ENCODE results near the gene DEGS2. TPM values are rescaled to one million over a fixed set of nuclear protein-coding genes. Genes with fewer than 3 reads are reported as not detected.

Gene DEGS2
- total and polyA plus RNA-seq, 2 experiments from 2014 or later = 1.4 TPM; not detected in 1

DNA sequence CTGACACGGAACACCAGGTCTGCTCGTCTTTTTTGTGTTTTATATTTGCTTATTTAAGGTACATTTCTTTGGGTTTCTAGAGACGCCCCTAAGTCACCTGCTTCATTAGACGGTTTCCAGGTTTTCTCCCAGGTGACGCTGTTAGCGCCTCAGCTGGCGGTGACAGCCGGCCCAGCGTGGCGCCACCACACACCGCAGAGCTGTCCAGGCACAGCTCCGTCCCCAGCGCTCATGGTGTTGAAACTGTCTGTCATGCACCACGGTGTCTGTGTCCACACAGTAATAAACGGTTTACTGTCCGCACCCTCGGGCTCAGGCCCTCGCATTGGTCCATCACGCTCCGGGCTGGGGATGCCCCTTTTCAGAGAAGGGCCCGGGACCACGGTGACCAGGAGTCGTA, 15.5 kb downstream of the DEGS2 start:
- Histone ChIP-seq H3K79me2 (ENCODE audit: insufficient read depth) (no peaks in the 10 kb centered on the region), H3K27ac (no peak overlapping the region), H2AFZ (no peak overlapping the region), H3K9me2 (ENCODE audit: insufficient read depth) (no peaks in the 10 kb centered on the region), H3K4me3 (no peak overlapping the region), H3F3A (ENCODE audit: insufficient read depth) (no peaks in the 10 kb centered on the region), H3K36me3 (ENCODE audit: low read depth) (no peaks in the 10 kb centered on the region), H3K9ac (no peak overlapping the region), H3K4me1 (ENCODE audit: insufficient read depth) (no peaks in the 10 kb centered on the region), H3K9me3 (ENCODE audit: low read depth) (no peaks in the 10 kb centered on the region), H3K4me2 (ENCODE audit: unreplicated experiment) (no peak overlapping the region), H3K27me3 (replicated peaks; ENCODE audit: insufficient read depth) (no peaks in the 10 kb centered on the region), H4K20me1 (ENCODE audit: insufficient read depth) (no peaks in the 10 kb centered on the region)
- in situ Hi-C loops (cut with MboI) = no loop called here
- TF ChIP-seq EZH2 (IDR thresholded peaks at IDR 0.05; ENCODE audit: insufficient read depth, poor library complexity, severe bottlenecking) = no peak
- TF ChIP-seq EZH2phosphoT487 (IDR thresholded peaks at IDR 0.05; ENCODE audit: insufficient read depth, low read depth) = no peak
- WGBS, 2 experiments (ENCODE audit: low coverage in 1 of 2, low lambda C conversion rate in 2 of 2, missing lambda C conversion rate in 2 of 2) = 95 to 98% methylated on average over 23 of the region's 23 CpGs
- no peak for DNase-seq

DNA sequence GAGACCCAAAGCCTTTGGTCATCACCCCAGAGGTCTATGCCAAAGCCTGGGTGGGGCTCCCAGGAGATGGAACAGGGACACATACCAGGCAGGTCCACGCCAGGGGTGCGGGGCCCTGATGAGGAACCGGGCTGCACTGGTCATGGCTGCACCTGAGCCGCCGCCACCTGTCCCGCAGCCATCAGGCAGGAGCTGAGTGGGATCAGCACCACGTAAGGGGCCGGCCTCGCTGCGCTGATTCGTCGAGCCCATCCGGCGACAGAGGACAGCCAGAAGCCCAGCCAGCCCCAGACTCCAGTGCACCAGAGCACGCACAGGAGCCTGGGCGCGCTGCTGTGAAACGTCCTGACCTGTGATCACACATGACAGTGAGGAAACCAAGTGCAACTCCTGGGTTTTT, 15.9 kb downstream of the DEGS2 start:
- Histone ChIP-seq H3K36me3 (ENCODE audit: low read depth) (no peaks in the 10 kb centered on the region), H2AFZ (no peak overlapping the region), H3K4me1 (ENCODE audit: insufficient read depth) (no peaks in the 10 kb centered on the region), H3K27me3 (replicated peaks; ENCODE audit: insufficient read depth) (no peaks in the 10 kb centered on the region), H3K9me2 (ENCODE audit: insufficient read depth) (no peaks in the 10 kb centered on the region), H4K20me1 (ENCODE audit: insufficient read depth) (no peaks in the 10 kb centered on the region), H3K4me2 (ENCODE audit: unreplicated experiment) (no peak overlapping the region), H3K79me2 (ENCODE audit: insufficient read depth) (no peaks in the 10 kb centered on the region), H3K4me3 (no peak overlapping the region), H3K9ac (no peak overlapping the region), H3F3A (ENCODE audit: insufficient read depth) (no peaks in the 10 kb centered on the region), H3K9me3 (ENCODE audit: low read depth) (no peaks in the 10 kb centered on the region), H3K27ac (no peak overlapping the region)
- 93 to 96% methylated on average over 18 of the region's 18 CpGs for WGBS, 2 experiments (ENCODE audit: low coverage in 1 of 2, low lambda C conversion rate in 2 of 2, missing lambda C conversion rate in 2 of 2)
- no peak for TF ChIP-seq EZH2phosphoT487 (IDR thresholded peaks at IDR 0.05; ENCODE audit: insufficient read depth, low read depth)
- TF ChIP-seq EZH2 (IDR thresholded peaks at IDR 0.05; ENCODE audit: insufficient read depth, poor library complexity, severe bottlenecking) = no peak
- no peak for DNase-seq
- in situ Hi-C loops (cut with MboI) = no loop called here

DNA sequence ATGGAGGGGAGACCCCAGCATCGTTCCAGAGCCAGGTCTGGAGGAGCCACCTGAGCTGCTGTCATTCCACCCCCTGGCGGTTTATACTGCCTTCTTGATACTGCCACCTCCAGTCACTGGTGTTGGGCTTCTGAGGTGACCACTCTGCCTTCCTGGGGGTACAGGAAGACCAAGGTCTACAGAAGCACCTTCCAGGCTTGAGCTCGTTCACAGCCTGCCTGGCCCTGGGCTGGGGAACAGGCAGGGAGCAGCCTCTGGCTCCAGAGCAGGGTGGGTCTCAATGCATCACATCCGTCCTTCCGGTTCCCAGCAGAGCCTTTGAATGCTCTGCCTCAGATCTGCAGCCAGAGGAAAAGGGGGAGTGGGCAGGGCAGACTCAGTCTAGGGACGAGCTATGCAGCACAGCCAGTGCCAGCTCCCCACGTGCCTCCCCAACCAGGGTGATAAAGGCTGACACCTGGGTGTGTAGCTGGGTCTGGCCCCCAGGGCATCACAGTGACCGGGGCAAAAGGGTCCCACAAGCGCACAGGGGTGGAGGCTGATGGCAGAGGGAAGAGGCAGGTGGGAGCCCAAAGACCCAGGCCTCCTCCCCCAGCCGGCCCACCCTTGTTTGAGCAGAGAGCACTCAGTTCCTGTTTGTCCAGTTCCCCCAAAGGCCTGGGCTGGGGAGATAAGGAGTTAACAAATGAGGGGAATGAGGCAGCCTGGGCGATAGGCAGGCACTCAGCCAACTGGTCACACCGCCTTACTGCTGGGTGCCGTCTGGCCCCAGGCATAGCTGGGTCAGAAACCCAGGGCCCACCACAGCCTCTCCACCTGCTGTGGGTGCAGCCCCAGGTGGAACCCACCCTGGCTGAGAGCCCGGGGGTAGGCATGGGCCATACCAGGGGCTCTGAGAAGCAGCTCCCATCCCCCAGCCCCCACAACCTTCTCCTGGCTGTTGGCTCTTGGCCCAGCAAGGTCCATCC, 17.1 kb downstream of the DEGS2 start:
- Histone ChIP-seq H4K20me1 (ENCODE audit: insufficient read depth) (no peaks in the 10 kb centered on the region), H3K4me2 (ENCODE audit: unreplicated experiment) (no peak overlapping the region), H3K79me2 (ENCODE audit: insufficient read depth) (no peaks in the 10 kb centered on the region), H3K27me3 (replicated peaks; ENCODE audit: insufficient read depth) (no peaks in the 10 kb centered on the region), H3K36me3 (ENCODE audit: low read depth) (no peaks in the 10 kb centered on the region), H3F3A (ENCODE audit: insufficient read depth) (no peaks in the 10 kb centered on the region), H3K9me2 (ENCODE audit: insufficient read depth) (no peaks in the 10 kb centered on the region), H3K9ac (no peak overlapping the region), H2AFZ (no peak overlapping the region), H3K27ac (no peak overlapping the region), H3K9me3 (ENCODE audit: low read depth) (no peaks in the 10 kb centered on the region), H3K4me1 (ENCODE audit: insufficient read depth) (no peaks in the 10 kb centered on the region), H3K4me3 (no peak overlapping the region)
- DNase-seq = no peak
- TF ChIP-seq EZH2phosphoT487 (IDR thresholded peaks at IDR 0.05; ENCODE audit: insufficient read depth, low read depth) (no peak), EZH2 (IDR thresholded peaks at IDR 0.05; ENCODE audit: insufficient read depth, poor library complexity, severe bottlenecking) (no peak)
- in situ Hi-C loops (cut with MboI) = no loop called here
- WGBS, 2 experiments (ENCODE audit: low coverage in 1 of 2, low lambda C conversion rate in 2 of 2, missing lambda C conversion rate in 2 of 2) = 90 to 92% methylated on average over 14 of the region's 14 CpGs

DNA sequence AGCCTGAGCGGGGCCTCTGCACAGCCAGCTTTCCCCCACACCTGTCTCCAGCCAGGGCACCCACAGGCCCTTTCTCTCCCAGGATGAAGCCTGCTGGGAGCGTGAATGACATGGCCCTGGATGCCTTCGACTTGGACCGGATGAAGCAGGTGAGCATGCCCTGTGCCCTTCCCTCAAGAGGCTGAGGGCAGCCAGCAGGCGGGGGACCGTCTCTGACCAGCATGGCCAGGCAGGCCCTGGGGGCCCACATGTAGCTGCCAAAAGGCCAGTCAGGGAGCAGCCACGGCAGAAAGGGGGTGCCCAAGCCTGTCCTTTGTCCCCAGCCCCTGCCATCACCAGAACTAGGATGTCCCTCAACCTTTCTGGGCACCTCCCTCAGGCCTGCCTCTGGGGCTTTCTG, 18.3 kb downstream of the DEGS2 start:
- no peak overlapping the region for H3K4me3 ChIP-seq
- H3K27me3 ChIP-seq (replicated peaks; ENCODE audit: insufficient read depth) = no peaks in the 10 kb centered on the region
- no peaks in the 10 kb centered on the region for H3K9me2 ChIP-seq (ENCODE audit: insufficient read depth)
- H3K4me1 ChIP-seq (ENCODE audit: insufficient read depth) = no peaks in the 10 kb centered on the region
- no peaks in the 10 kb centered on the region for H4K20me1 ChIP-seq (ENCODE audit: insufficient read depth)
- no peak overlapping the region for H2AFZ ChIP-seq
- in situ Hi-C loops (cut with MboI) = no loop called here
- no peak overlapping the region for H3K27ac ChIP-seq
- no peak overlapping the region for H3K4me2 ChIP-seq (ENCODE audit: unreplicated experiment)
- TF ChIP-seq EZH2phosphoT487 (IDR thresholded peaks at IDR 0.05; ENCODE audit: insufficient read depth, low read depth) (no peak), EZH2 (IDR thresholded peaks at IDR 0.05; ENCODE audit: insufficient read depth, poor library complexity, severe bottlenecking) (no peak)
- no peaks in the 10 kb centered on the region for H3F3A ChIP-seq (ENCODE audit: insufficient read depth)
- H3K9ac ChIP-seq = no peak overlapping the region
- WGBS, 2 experiments (ENCODE audit: low coverage in 1 of 2, low lambda C conversion rate in 2 of 2, missing lambda C conversion rate in 2 of 2) = 91 to 95% methylated on average over 7 of the region's 7 CpGs
- no peaks in the 10 kb centered on the region for H3K9me3 ChIP-seq (ENCODE audit: low read depth)
- no peaks in the 10 kb centered on the region for H3K36me3 ChIP-seq (ENCODE audit: low read depth)
- H3K79me2 ChIP-seq (ENCODE audit: insufficient read depth) = no peaks in the 10 kb centered on the region
- DNase-seq = no peak
